ENCODE results near the gene ADAMTS12. TPM values are rescaled to one million over a fixed set of nuclear protein-coding genes. Genes with fewer than 3 reads are reported as not detected.

ADAMTS12 gene
- polyA plus RNA-seq, 1 donor from 2014 or later: 0.07 TPM

- H3K27me3 ChIP-seq (ENCODE audit: insufficient read depth, low read depth, low read length): no peaks in the 10 kb centered on the region
- no peak overlapping the region for H3K4me2 ChIP-seq (ENCODE audit: low read length)
- H3K27ac ChIP-seq (ENCODE audit: low read length): no peak overlapping the region
- H3K9me3 ChIP-seq (ENCODE audit: low read length): no peaks in the 10 kb centered on the region
- H3F3A ChIP-seq (ENCODE audit: insufficient read depth, low read length, poor library complexity, severe bottlenecking): no peaks in the 10 kb centered on the region
- H3K4me3 ChIP-seq (ENCODE audit: low read length): no peak overlapping the region
- H3K79me2 ChIP-seq (replicated peaks; ENCODE audit: insufficient read depth, low read length): no peaks in the 10 kb centered on the region
- no peaks in the 10 kb centered on the region for H4K20me1 ChIP-seq (ENCODE audit: insufficient read depth)
- no peak overlapping the region for H2AFZ ChIP-seq (ENCODE audit: low read depth, low read length)
- H3K36me3 ChIP-seq (ENCODE audit: insufficient read depth, low read length): no peaks in the 10 kb centered on the region
- H3K9me2 ChIP-seq (ENCODE audit: insufficient read depth, low read length): no peaks in the 10 kb centered on the region
- TF ChIP-seq CTCF (IDR thresholded peaks at IDR 0.05; ENCODE audit: poor library complexity, severe bottlenecking) (no peak), REST (IDR thresholded peaks at IDR 0.05; ENCODE audit: borderline replicate concordance) (no peak), RAD21 (conservative IDR thresholded peaks at IDR 0.05) (no peak)
- H3K9ac ChIP-seq (ENCODE audit: low read length): no peak overlapping the region
Measured at GRCh38 chr5:33494466-33494865, 397.3 kb downstream of the ADAMTS12 start.

- H3K4me2 ChIP-seq (ENCODE audit: low read length): no peak overlapping the region
- no peaks in the 10 kb centered on the region for H3K27me3 ChIP-seq (ENCODE audit: insufficient read depth, low read depth, low read length)
- TF ChIP-seq SMC3 (conservative IDR thresholded peaks at IDR 0.05; ENCODE audit: poor library complexity) (no peak), MXI1 (conservative IDR thresholded peaks at IDR 0.05; ENCODE audit: poor library complexity, severe bottlenecking) (no peak), REST (IDR thresholded peaks at IDR 0.05; ENCODE audit: borderline replicate concordance) (no peak), RAD21 (conservative IDR thresholded peaks at IDR 0.05) (no peak), TAF1 (IDR thresholded peaks at IDR 0.05; ENCODE audit: low read depth) (no peak), EZH2 (IDR thresholded peaks at IDR 0.05; ENCODE audit: borderline replicate concordance, insufficient read depth, low read length, poor library complexity, severe bottlenecking) (no peak)
- H3K79me2 ChIP-seq (replicated peaks; ENCODE audit: insufficient read depth, low read length): no peaks in the 10 kb centered on the region
- H3K9me3 ChIP-seq (ENCODE audit: low read length): no peaks in the 10 kb centered on the region
- H3F3A ChIP-seq (ENCODE audit: insufficient read depth, low read length, poor library complexity, severe bottlenecking): no peaks in the 10 kb centered on the region
- H2AFZ ChIP-seq (ENCODE audit: low read depth, low read length): no peak overlapping the region
- H3K27ac ChIP-seq (ENCODE audit: low read length): no peak overlapping the region
- H3K9me2 ChIP-seq (ENCODE audit: insufficient read depth, low read length): no peaks in the 10 kb centered on the region
- no peaks in the 10 kb centered on the region for H4K20me1 ChIP-seq (ENCODE audit: insufficient read depth)
- no peaks in the 10 kb centered on the region for H3K36me3 ChIP-seq (ENCODE audit: insufficient read depth, low read length)
- no peak overlapping the region for H3K9ac ChIP-seq (ENCODE audit: low read length)
- H3K4me3 ChIP-seq (ENCODE audit: low read length): no peak overlapping the region
Measured at GRCh38 chr5:33491941-33492340, 399.8 kb downstream of the ADAMTS12 start.

Measured in neural cell (in vitro differentiated cells).